ENCODE results near the gene PGF. TPM values are rescaled to one million over a fixed set of nuclear protein-coding genes. Genes with fewer than 3 reads are reported as not detected.

The PGF gene
- total RNA-seq, 2 donors from 2014 or later, result not detected

DNA sequence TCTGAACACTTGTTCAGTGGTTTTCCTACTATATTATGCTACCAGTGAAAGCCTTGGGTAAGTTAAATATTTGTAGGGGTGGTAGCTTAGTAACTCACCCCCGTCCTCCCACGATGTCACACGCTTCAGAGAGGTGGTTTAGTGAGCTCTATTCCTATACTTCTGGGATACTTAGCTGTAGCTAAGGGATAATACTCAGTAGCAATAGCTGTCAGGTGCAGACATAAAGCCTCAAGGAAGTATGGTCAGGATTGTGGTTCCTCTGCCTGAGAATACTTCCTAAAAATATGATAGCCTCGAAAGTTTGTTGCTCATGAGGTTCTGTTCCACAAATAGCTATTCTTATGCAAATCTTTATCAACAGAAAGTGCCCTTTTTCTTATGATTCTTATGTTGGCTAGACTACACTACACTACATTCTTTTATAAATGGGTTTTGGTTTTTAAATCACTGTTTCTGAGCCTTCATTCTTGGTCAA lies 61.7 kb downstream of the PGF start:
- H3K27me3 Mint-ChIP-seq, result no peaks in the 10 kb centered on the region
- no peak for ATAC-seq
- no peak overlapping the region for H3K4me3 Mint-ChIP-seq
- peaks cover 3 to 12% of the 10 kb centered on the region in 2 donors for H3K4me1 Mint-ChIP-seq (ENCODE audit: low read depth in 2 of 2)
- no peak overlapping the region for H3K27ac Mint-ChIP-seq
- no peak for DNase-seq (ENCODE audit: low spot score)
- no peaks in the 10 kb centered on the region for H3K9me3 Mint-ChIP-seq
- peaks cover 30% of the 10 kb centered on the region for H3K36me3 Mint-ChIP-seq

DNA sequence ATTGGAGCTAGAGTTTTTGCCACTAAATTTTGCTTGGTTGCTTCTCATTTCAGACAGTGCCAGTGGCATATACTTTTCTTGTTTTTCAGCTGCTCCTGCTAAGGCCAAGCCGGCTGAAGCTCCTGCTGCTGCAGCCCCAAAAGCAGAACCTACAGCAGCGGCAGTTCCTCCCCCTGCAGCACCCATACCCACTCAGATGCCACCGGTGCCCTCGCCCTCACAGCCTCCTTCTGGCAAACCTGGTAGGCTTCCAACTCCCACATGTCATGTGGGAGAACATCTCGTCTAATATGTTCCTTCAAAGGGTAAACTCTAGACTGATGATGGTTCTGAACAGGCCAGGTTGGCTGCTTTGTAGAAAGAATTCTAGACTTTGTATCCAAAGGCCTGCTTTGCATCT lies 62.7 kb downstream of the PGF start:
- Mint-ChIP-seq H3K27me3 (no peaks in the 10 kb centered on the region), H3K27ac (no peak overlapping the region), H3K36me3 (peaks cover 27% of the 10 kb centered on the region), H3K9me3 (no peaks in the 10 kb centered on the region), H3K4me1 (ENCODE audit: low read depth in 2 of 2) (peaks cover 12 to 17% of the 10 kb centered on the region in 2 donors), H3K4me3 (no peak overlapping the region)
- no peak for DNase-seq (ENCODE audit: low spot score)
- no peak for ATAC-seq

DNA sequence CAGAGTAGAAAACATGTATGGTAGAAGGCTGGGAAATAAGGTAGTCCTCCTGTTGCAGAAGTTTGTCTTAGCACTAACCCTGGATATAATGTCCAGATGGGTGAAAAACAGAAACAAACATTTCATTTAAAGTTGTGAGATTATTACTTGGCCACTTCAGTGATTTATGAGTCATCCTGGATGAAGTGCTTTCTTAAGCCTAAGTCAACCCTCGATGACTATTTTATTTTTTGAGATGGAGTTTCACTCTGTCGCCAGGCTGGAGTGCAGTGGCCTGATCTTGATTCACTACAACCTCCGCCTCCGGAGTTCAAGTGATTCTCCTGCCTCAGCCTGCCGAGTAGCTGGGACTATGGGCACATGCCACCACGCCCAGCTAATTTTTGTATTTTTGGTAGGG lies 63.5 kb downstream of the PGF start:
- DNase-seq (ENCODE audit: low spot score) (no peak), ATAC-seq (no peak)
- Mint-ChIP-seq H3K4me3 (no peak overlapping the region), H3K27me3 (no peaks in the 10 kb centered on the region), H3K4me1 (ENCODE audit: low read depth in 2 of 2) (peaks cover 14 to 15% of the 10 kb centered on the region in 2 donors), H3K9me3 (no peaks in the 10 kb centered on the region), H3K27ac (no peak overlapping the region), H3K36me3 (peaks cover 21% of the 10 kb centered on the region)

Other genes with a start within 250 kb of the PGF start
- 10 to 100 TPM; 57.3 to 62.4 TPM for gene AREL1, start 242.5 kb downstream of the PGF start, total RNA-seq
- gene FCF1, start 242.5 kb downstream of the PGF start, total RNA-seq, result 10 to 100 TPM; 45.2 to 55.8 TPM
- 10 to 100 TPM; 53.6 to 74.8 TPM for gene YLPM1, start 192.3 kb downstream of the PGF start, total RNA-seq
- gene PROX2, start 79.5 kb downstream of the PGF start, total RNA-seq, result 1 to 10 TPM in 1 of 2 donors, under 1 TPM in 1; 0.56 to 1.5 TPM
- 100 to 1,000 TPM; 127 to 136 TPM for gene DLST, start 73.7 kb downstream of the PGF start, total RNA-seq
- gene RPS6KL1, start 32.3 kb downstream of the PGF start, total RNA-seq, result 10 to 100 TPM; 10.0 to 12.8 TPM
- 10 to 100 TPM; 60.2 to 68.0 TPM for gene EIF2B2, start 47.3 kb upstream of the PGF start, total RNA-seq
- gene MLH3, start 95.9 kb upstream of the PGF start, total RNA-seq, result 10 to 100 TPM; 27.6 to 40.2 TPM
- gene ACYP1, start 108.4 kb upstream of the PGF start, total RNA-seq, result 10 to 100 TPM; 29.3 to 40.5 TPM
- gene ZC2HC1C, start 114.0 kb upstream of the PGF start, total RNA-seq, result 1 to 10 TPM in 1 of 2 donors, under 1 TPM in 1; 0.88 to 1.4 TPM
- 10 to 100 TPM; 66.6 to 80.0 TPM for gene NEK9, start 171.5 kb upstream of the PGF start, total RNA-seq
- gene TMED10, start 221.0 kb upstream of the PGF start, total RNA-seq, result 100 to 1,000 TPM; 200 to 265 TPM